ENCODE measurements around the gene SNAPC4. TPM values are rescaled to one million over a fixed set of nuclear protein-coding genes. Genes with fewer than 3 reads are reported as not detected.
"Not testable (repeated sequence)": the region's sequence is repeated elsewhere in the genome, so short reads cannot be mapped to it uniquely, and the experiment has no call there.

SNAPC4 gene
- total and polyA plus RNA-seq, 12 donors: 3.0 to 8.3 (median 4.7) TPM

GRCh38 chr9:136409557-136410455, 9.8 kb upstream of the SNAPC4 start:
- Histone ChIP-seq H3K4me3 (peak overlapping the region; percentile 50 to 100 (median 96)), H3K4me1 (peaks cover 8 to 36% (median 25%) of the 10 kb centered on the region in 9 donors), H3K27me3 (no peaks in the 10 kb centered on the region), H3K9me3 (no peaks in the 10 kb centered on the region), H3K27ac (peak overlapping the region in 9 of 10 donors; percentile 64 to 94 (median 89)), H3K36me3 (peaks cover 0 to 62% (median 28%) of the 10 kb centered on the region in 9 donors)
- ATAC-seq: peak in 7 of 8 donors; percentile 10 to 29 (median 20)
- WGBS, 2 donors: 11 to 12% methylated on average over 71 of the region's 71 CpGs
- TF ChIP-seq CTCF (IDR thresholded peaks at IDR 0.05): no peak
- intact Hi-C loops (cut with DNase I): loop anchor here in 2 of 10 donors (10.0 kb wide), 2 partner anchors 65 to 95 kb away; no protein-coding TSS in a partner anchor
- DNase-seq: no peak

- DNase-seq (no peak), ATAC-seq (no peak)
- 88 to 91% methylated on average over 7 of the region's 7 CpGs for WGBS, 2 donors
- Histone ChIP-seq H3K4me1 (peaks cover 8 to 35% (median 25%) of the 10 kb centered on the region in 9 donors), H3K4me3 (no peak overlapping the region), H3K27me3 (no peaks in the 10 kb centered on the region), H3K27ac (no peak overlapping the region), H3K9me3 (no peaks in the 10 kb centered on the region), H3K36me3 (peaks cover 0 to 58% (median 17%) of the 10 kb centered on the region in 9 donors)
- intact Hi-C loops (cut with DNase I): loop anchor here in 2 of 10 donors (10.0 kb wide), 2 partner anchors 63 to 93 kb away; no protein-coding TSS in a partner anchor
- TF ChIP-seq CTCF (IDR thresholded peaks at IDR 0.05): no peak
Observed at GRCh38 chr9:136407911-136408310, 7.9 kb upstream of the SNAPC4 start.

GRCh38 chr9:136407061-136407460, 7.1 kb upstream of the SNAPC4 start:
- DNase-seq, ATAC-seq, H3K27me3 ChIP-seq, H3K9me3 ChIP-seq, H3K27ac ChIP-seq, H3K4me3 ChIP-seq: not testable (repeated sequence)
- WGBS, 2 donors: 91 to 93% methylated on average over 28 of the region's 28 CpGs
- peaks cover 8 to 35% (median 24%) of the 10 kb centered on the region in 9 donors for H3K4me1 ChIP-seq
- peaks cover 0 to 56% (median 14%) of the 10 kb centered on the region in 9 donors for H3K36me3 ChIP-seq
- intact Hi-C loops (cut with DNase I): loop anchor here in 2 of 10 donors (10.0 kb wide), 2 partner anchors 62 to 92 kb away; no protein-coding TSS in a partner anchor

- WGBS, 2 donors: 90 to 92% methylated on average over 10 of the region's 10 CpGs
- H3K27me3 ChIP-seq, H3K27ac ChIP-seq, H3K9me3 ChIP-seq, DNase-seq, H3K4me3 ChIP-seq, ATAC-seq: not testable (repeated sequence)
- intact Hi-C loops (cut with DNase I): loop anchor here in 2 of 10 donors (10.0 kb wide), 2 partner anchors 61 to 91 kb away; no protein-coding TSS in a partner anchor
- peaks cover 0 to 60% (median 14%) of the 10 kb centered on the region in 9 donors for H3K36me3 ChIP-seq
- peaks cover under 1 to 23% (median 13%) of the 10 kb centered on the region in 9 donors for H3K4me1 ChIP-seq
Observed at GRCh38 chr9:136405904-136406303, 5.9 kb upstream of the SNAPC4 start.

- Histone ChIP-seq H3K4me1 (peaks cover 2 to 27% (median 16%) of the 10 kb centered on the region in 9 donors), H3K9me3 (no peaks in the 10 kb centered on the region), H3K36me3 (peaks cover 0 to 60% (median 14%) of the 10 kb centered on the region in 9 donors), H3K27ac (no peak overlapping the region), H3K27me3 (no peaks in the 10 kb centered on the region), H3K4me3 (no peak overlapping the region)
- DNase-seq: no peak
- ATAC-seq: no peak
- 89 to 90% methylated on average over 7 of the region's 7 CpGs for WGBS, 2 donors
- intact Hi-C loops (cut with DNase I): loop anchor here in 2 of 10 donors (10.0 kb wide), 2 partner anchors 61 to 91 kb away; no protein-coding TSS in a partner anchor
- no peak for TF ChIP-seq CTCF (IDR thresholded peaks at IDR 0.05)
Observed at GRCh38 chr9:136405481-136405880, 5.5 kb upstream of the SNAPC4 start.

Measured in heart right ventricle (tissue), 16 donors.